HepG2 (cell line): ENCODE data around the gene SEC23IP. TPM values are rescaled to one million over a fixed set of nuclear protein-coding genes. Genes with fewer than 3 reads are reported as not detected.

Experiments
- ATAC-seq: fragments of 200-7000 bp; cut with Tn5 transposase; 3 replicates; pipeline ENCODE4 v1.9.1; 2020; ENCODE audit warnings: mild to moderate bottlenecking, moderate library complexity
- BruUV-seq: library from RNA; stranded (reverse); fragments of 400-500 nt; replicated peaks from 2 replicates; lab custom pipeline; 2021; lab: Mats Ljungman, UMichigan
- CTCF ChIA-PET: fragments of 300-600 bp; formaldehyde crosslinking; extraction: SDS; loops from one replicate; lab custom pipeline; 2021; ENCODE audit warnings: low total read pairs, inconsistent platforms, low intra/inter-chr PET ratio; lab: Yijun Ruan, JAX
- POLR2A ChIA-PET: fragments of 350-600 bp; sonication (Branson Sonifier 250); formaldehyde crosslinking; loops from one replicate; lab custom pipeline; 2020; ENCODE audit warnings: antibody characterized with exemption, inconsistent platforms; lab: Yijun Ruan, JAX
- DNase-seq: peaks from one replicate; pipeline ENCODE4 v3.0.0-alpha.2; 2015; ENCODE audit warnings: low spot score
- FAIRE-seq: peaks from 3 replicates; lab custom pipeline; 2011; peaks lifted over from hg19 to GRCh38; lab: Jason Lieb, UNC
- H2AFZ ChIP-seq: one replicate; pipeline ENCODE4 v1.6.1; 2011; ENCODE audit warnings: low read length, inconsistent platforms
- H3K27ac ChIP-seq: fragments of 300-600 bp; 3 replicates; pipeline ENCODE4 v1.8.0; 2011; ENCODE audit warnings: mixed run types, mild to moderate bottlenecking, mixed read lengths, low read length, inconsistent platforms; ENCODE audit not compliant: insufficient read depth; ENCODE audit errors: extremely low read length
- H3K27me3 ChIP-seq, 2 experiments: fragments of 200-600 bp in 1 of 2; 2 replicates in 1 of 2; 3 replicates in 1 of 2; pipeline versions ENCODE4 v1.6.0 to v1.8.0; 2011; ENCODE audit warnings: low read length in 2 of 2, mild to moderate bottlenecking in 2 of 2, moderate library complexity in 2 of 2, inconsistent platforms in 1 of 2; ENCODE audit not compliant: insufficient read depth in 2 of 2, control insufficient read depth in 1 of 2
- H3K36me3 ChIP-seq, 2 experiments: fragments of 200-600 bp in 1 of 2; replicated peaks in 1 of 2; 2 replicates in 1 of 2; 3 replicates in 1 of 2; pipeline versions ENCODE4 v1.5.1 to v1.8.0; 2011; ENCODE audit warnings: low read length in 2 of 2, inconsistent platforms in 1 of 2; ENCODE audit not compliant: insufficient read depth in 2 of 2, control insufficient read depth in 1 of 2
- H3K4me1 ChIP-seq: 2 replicates; pipeline ENCODE4 v1.5.1; 2012; ENCODE audit warnings: low read length, inconsistent platforms; ENCODE audit not compliant: insufficient read depth
- H3K4me2 ChIP-seq: 2 replicates; pipeline ENCODE4 v1.6.0; 2011; ENCODE audit warnings: low read depth, low read length, inconsistent platforms
- H3K4me3 ChIP-seq, 3 experiments: fragments of 200-600 bp in 1 of 3; sonication (generic), shearing (Covaris generic) in 1 of 3; replicated peaks in 1 of 3; 2 replicates each; pipeline ENCODE4 v1.5.1; 2011 to 2016; ENCODE audit warnings: low read length in 3 of 3, inconsistent platforms in 2 of 3, low read depth in 2 of 3, mild to moderate bottlenecking in 2 of 3, control low read depth in 1 of 3, mixed read lengths in 1 of 3; ENCODE audit not compliant: insufficient read depth in 1 of 3
- H3K79me2 ChIP-seq: one replicate; pipeline ENCODE4 v1.6.1; 2011; ENCODE audit warnings: low read length, inconsistent platforms; ENCODE audit not compliant: insufficient read depth
- H3K9ac ChIP-seq: 2 replicates; pipeline ENCODE4 v1.6.0; 2011; ENCODE audit warnings: mild to moderate bottlenecking, low read depth, low read length, inconsistent platforms; ENCODE audit not compliant: insufficient read depth
- H3K9me3 ChIP-seq: 2 replicates; pipeline ENCODE4 v1.5.1; 2012; ENCODE audit warnings: mild to moderate bottlenecking, low read length
- H4K20me1 ChIP-seq: 2 replicates; pipeline ENCODE4 v1.6.0; 2011; ENCODE audit warnings: inconsistent platforms, mild to moderate bottlenecking, low read length, moderate library complexity; ENCODE audit not compliant: insufficient read depth
- GTF3A ChIP-seq: sonication (generic); formaldehyde crosslinking; conservative IDR thresholded peaks from 2 replicates; pipeline ENCODE4 v1.4.0; 2020; ENCODE audit warnings: mild to moderate bottlenecking, missing genetic modification reagents
- RFX3 ChIP-seq: IDR thresholded peaks from 2 replicates; pipeline ENCODE4 v1.6.1; 2016; ENCODE audit warnings: missing biosample characterization, missing genetic modification reagents
- YEATS2 ChIP-seq: sonication (generic); formaldehyde crosslinking; IDR thresholded peaks from 2 replicates; pipeline ENCODE4 v1.4.0; 2020; ENCODE audit warnings: missing genetic modification reagents, borderline replicate concordance
- ZNF496 ChIP-seq: sonication (generic); formaldehyde crosslinking; IDR thresholded peaks from 2 replicates; pipeline ENCODE4 v1.8.1; 2023; ENCODE audit warnings: mild to moderate bottlenecking, moderate library complexity, missing genetic modification reagents; ENCODE audit not compliant: insufficient replicate concordance
- ZNF501 ChIP-seq: sonication (generic); formaldehyde crosslinking; IDR thresholded peaks from 2 replicates; pipeline ENCODE4 v1.5.1; 2020; ENCODE audit warnings: mild to moderate bottlenecking, moderate library complexity, missing genetic modification reagents
- ZNF589 ChIP-seq: sonication (generic); formaldehyde crosslinking; conservative IDR thresholded peaks from 2 replicates; pipeline ENCODE4 v1.8.0; 2022; ENCODE audit warnings: mild to moderate bottlenecking, moderate library complexity, missing genetic modification reagents
- ZNF615 ChIP-seq: sonication (generic); formaldehyde crosslinking; IDR thresholded peaks from 2 replicates; pipeline ENCODE4 v1.5.0; 2020; ENCODE audit warnings: mild to moderate bottlenecking, missing genetic modification reagents, borderline replicate concordance
- WGBS: methylation state at CpG from one replicate; pipeline ENCODE4 v1.1.6; 2017; ENCODE audit warnings: low lambda C conversion rate; 5-methylcytosine and 5-hydroxymethylcytosine counted together
- in situ Hi-C: cut with HindIII; loops from 2 replicates; pipeline ENCODE4 v1.10.0; 2017; ENCODE audit warnings: low pct_unique_long_range_greater_than_20kb; ENCODE audit not compliant: extremely low pct_ligation_motif_present
- intact Hi-C: fragments of 100-400 bp; cut with micrococcal nuclease; formaldehyde crosslinking; loops from one replicate; pipeline ENCODE4 v1.10.0; 2022; ENCODE audit not compliant: unreplicated experiment
- polyA plus RNA-seq, 8 experiments: library from polyadenylated mRNA; depleted of rRNA in 3 of 8; stranded (reverse) in 7 of 8; unstranded in 1 of 8; fragments of >200 nt; fragmentation: Illumina TruSeq in 4 of 8; extraction: Trizol in 4 of 8; gene quantifications; 2 replicates each; pipeline versions ENCODE4 v1.2.1 to v1.2.3, GENCODE V29; 2011 to 2016; ENCODE audit warnings: low read depth in 4 of 8, missing spikeins in 1 of 8, mixed read lengths in 1 of 8; ENCODE audit not compliant: insufficient read depth in 1 of 8
- total RNA-seq, 5 experiments: library from RNA; depleted of rRNA; stranded (reverse); fragments of >200 nt; fragmentation: Illumina TruSeq; extraction: Trizol; gene quantifications; 2 replicates each; pipeline ENCODE4 v1.2.3, GENCODE V29; 2016; ENCODE audit warnings: low read depth in 1 of 5
- TF ChIP-seq, protein P1 (sequence below): sonication (generic); formaldehyde crosslinking; IDR thresholded peaks from 2 replicates; pipeline ENCODE4 v1.8.0; 2022; ENCODE audit warnings: missing genetic modification reagents, mild to moderate bottlenecking, borderline replicate concordance
- TF ChIP-seq, protein P2 (sequence below): sonication (generic); formaldehyde crosslinking; IDR thresholded peaks from 2 replicates; pipeline ENCODE4 v1.5.1; 2020; ENCODE audit warnings: missing genetic modification reagents, mild to moderate bottlenecking, borderline replicate concordance
- TF ChIP-seq, protein P3 (sequence below): sonication (generic); formaldehyde crosslinking; conservative IDR thresholded peaks from 2 replicates; pipeline ENCODE4 v1.8.0; 2022; ENCODE audit warnings: mild to moderate bottlenecking, moderate library complexity, missing genetic modification reagents
- TF ChIP-seq, protein P4 (sequence below): sonication (generic); formaldehyde crosslinking; IDR thresholded peaks from 2 replicates; pipeline ENCODE4 v1.5.1; 2020; ENCODE audit warnings: missing genetic modification reagents, mild to moderate bottlenecking, borderline replicate concordance

The SEC23IP gene
- total and polyA plus RNA-seq, 2 of the 13 experiments (the other 11 are each of a cell fraction or from before 2014, with no cell fraction given), result 32.3 to 57.7 TPM

DNA sequence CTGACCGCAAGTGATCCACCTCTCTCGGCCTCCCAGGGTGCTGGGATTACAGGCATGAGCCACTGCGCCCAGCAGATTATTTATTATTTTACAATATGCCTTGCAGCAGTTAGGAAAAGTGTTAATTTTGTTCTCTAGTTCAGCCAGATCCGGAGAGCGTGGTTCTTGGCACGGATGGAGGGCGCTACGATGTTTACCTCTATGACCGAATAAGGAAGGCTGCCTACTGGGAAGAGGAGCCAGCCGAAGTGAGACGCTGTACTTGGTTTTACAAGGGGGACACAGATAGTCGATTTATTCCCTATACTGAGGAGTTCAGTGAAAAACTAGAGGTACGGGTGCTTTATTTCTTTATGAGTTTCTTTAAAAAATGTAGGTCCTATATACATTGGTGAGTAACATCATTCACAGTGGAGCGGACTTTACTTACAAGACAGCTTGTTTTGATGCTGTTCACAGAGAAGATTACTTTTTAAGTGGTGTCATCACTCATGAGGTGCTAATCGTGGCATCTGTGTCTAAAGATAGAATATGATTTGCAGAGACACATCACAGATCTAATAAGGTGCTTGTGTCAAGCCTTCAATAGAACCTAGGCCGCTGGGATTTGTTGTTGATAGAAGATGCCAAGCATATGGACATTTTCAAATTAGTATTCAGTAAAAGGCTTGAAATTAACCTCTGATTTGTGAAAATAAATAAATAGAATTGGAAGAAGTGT lies 11.6 kb downstream of the SEC23IP start:
- no peaks in the 10 kb centered on the region for H3K27me3 ChIP-seq
- intact Hi-C loops, result no loop called here
- peaks cover 13 to 51% of the 10 kb centered on the region in 2 experiments for H3K36me3 ChIP-seq
- ChIA-PET POLR2A (no interaction called here), CTCF (no interaction called here)
- no peak for ATAC-seq
- no peak overlapping the region for H3K9ac ChIP-seq
- peaks cover 35% of the 10 kb centered on the region for H3K79me2 ChIP-seq
- no peak for FAIRE-seq
- H3K27ac ChIP-seq, result no peak overlapping the region
- no peak overlapping the region for H3K4me2 ChIP-seq
- BruUV-seq, result no TSS peak
- H3K4me1 ChIP-seq, result peaks cover 13% of the 10 kb centered on the region
- no peak overlapping the region for H2AFZ ChIP-seq
- H4K20me1 ChIP-seq, result 0 out of 2 replicates have a peak, but pooled peaks cover 3% of the 10 kb centered on the region
- in situ Hi-C loops, result no loop called here
- H3K4me3 ChIP-seq, result no peak overlapping the region
- TF ChIP-seq, protein P1, sequence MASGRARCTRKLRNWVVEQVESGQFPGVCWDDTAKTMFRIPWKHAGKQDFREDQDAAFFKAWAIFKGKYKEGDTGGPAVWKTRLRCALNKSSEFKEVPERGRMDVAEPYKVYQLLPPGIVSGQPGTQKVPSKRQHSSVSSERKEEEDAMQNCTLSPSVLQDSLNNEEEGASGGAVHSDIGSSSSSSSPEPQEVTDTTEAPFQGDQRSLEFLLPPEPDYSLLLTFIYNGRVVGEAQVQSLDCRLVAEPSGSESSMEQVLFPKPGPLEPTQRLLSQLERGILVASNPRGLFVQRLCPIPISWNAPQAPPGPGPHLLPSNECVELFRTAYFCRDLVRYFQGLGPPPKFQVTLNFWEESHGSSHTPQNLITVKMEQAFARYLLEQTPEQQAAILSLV (CRISPR knock-in tag), result no peak
- no peak for TF ChIP-seq GTF3A (CRISPR knock-in tag)
- no peak for TF ChIP-seq ZNF589 (CRISPR knock-in tag)
- TF ChIP-seq, protein P2, sequence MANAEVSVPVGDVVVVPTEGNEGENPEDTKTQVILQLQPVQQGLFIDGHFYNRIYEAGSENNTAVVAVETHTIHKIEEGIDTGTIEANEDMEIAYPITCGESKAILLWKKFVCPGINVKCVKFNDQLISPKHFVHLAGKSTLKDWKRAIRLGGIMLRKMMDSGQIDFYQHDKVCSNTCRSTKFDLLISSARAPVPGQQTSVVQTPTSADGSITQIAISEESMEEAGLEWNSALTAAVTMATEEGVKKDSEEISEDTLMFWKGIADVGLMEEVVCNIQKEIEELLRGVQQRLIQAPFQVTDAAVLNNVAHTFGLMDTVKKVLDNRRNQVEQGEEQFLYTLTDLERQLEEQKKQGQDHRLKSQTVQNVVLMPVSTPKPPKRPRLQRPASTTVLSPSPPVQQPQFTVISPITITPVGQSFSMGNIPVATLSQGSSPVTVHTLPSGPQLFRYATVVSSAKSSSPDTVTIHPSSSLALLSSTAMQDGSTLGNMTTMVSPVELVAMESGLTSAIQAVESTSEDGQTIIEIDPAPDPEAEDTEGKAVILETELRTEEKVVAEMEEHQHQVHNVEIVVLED (CRISPR knock-in tag), result no peak
- TF ChIP-seq, protein P3, sequence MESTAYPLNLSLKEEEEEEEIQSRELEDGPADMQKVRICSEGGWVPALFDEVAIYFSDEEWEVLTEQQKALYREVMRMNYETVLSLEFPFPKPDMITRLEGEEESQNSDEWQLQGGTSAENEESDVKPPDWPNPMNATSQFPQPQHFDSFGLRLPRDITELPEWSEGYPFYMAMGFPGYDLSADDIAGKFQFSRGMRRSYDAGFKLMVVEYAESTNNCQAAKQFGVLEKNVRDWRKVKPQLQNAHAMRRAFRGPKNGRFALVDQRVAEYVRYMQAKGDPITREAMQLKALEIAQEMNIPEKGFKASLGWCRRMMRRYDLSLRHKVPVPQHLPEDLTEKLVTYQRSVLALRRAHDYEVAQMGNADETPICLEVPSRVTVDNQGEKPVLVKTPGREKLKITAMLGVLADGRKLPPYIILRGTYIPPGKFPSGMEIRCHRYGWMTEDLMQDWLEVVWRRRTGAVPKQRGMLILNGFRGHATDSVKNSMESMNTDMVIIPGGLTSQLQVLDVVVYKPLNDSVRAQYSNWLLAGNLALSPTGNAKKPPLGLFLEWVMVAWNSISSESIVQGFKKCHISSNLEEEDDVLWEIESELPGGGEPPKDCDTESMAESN (CRISPR knock-in tag), result no peak
- TF ChIP-seq RFX3, result no peak
- TF ChIP-seq YEATS2 (CRISPR knock-in tag), result no peak
- TF ChIP-seq ZNF615, result no peak
- TF ChIP-seq, protein P4, sequence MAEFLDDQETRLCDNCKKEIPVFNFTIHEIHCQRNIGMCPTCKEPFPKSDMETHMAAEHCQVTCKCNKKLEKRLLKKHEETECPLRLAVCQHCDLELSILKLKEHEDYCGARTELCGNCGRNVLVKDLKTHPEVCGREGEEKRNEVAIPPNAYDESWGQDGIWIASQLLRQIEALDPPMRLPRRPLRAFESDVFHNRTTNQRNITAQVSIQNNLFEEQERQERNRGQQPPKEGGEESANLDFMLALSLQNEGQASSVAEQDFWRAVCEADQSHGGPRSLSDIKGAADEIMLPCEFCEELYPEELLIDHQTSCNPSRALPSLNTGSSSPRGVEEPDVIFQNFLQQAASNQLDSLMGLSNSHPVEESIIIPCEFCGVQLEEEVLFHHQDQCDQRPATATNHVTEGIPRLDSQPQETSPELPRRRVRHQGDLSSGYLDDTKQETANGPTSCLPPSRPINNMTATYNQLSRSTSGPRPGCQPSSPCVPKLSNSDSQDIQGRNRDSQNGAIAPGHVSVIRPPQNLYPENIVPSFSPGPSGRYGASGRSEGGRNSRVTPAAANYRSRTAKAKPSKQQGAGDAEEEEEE (CRISPR knock-in tag), result no peak
- no peak for TF ChIP-seq ZNF496 (CRISPR knock-in tag)
- no peak for TF ChIP-seq ZNF501 (CRISPR knock-in tag)
- 97% methylated on average over 16 of the region's 16 CpGs for WGBS
- H3K9me3 ChIP-seq, result no peaks in the 10 kb centered on the region
- no peak for DNase-seq
